Testis (tissue), 2 donors: ENCODE measurements around the gene GNAI1.

Experiments
- POLR2A ChIP-seq: fragments of 450-650 bp; IDR thresholded peaks from one replicate; pipeline ENCODE4 v1.6.1; 2017; ENCODE audit warnings: antibody characterized with exemption, mild to moderate bottlenecking, moderate library complexity
- TF ChIP-seq, protein P1 (sequence below), 3 experiments: fragments of 450-650 bp in 2 of 3; fragments of 200-600 bp in 1 of 3; sonication (generic) in 1 of 3; IDR thresholded peaks; one replicate each; pipeline ENCODE4 v1.5.1; 2016 to 2019; ENCODE audit warnings: antibody characterized with exemption in 3 of 3, mild to moderate bottlenecking in 2 of 3, moderate library complexity in 1 of 3

DNA sequence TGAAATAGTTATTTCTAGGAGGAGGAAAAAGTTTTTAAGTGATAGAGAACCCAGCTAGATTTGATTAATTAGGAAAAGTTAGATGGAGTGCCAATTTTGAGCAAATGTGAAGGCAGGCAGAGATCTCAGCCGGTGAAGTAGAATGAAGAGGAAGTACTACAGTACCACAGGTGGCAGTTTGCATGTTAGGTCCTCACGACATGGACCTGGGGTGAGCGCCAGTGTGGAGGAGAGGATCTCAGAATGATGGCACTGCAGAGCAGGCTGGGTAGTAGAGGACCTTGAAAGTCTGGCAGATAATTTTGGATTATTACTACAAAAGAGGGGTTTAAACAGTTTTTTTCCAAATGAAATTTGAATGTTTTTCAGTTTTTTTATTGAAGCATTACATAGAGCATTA, 81.1 kb downstream of the GNAI1 start:
- TF ChIP-seq, protein P1, sequence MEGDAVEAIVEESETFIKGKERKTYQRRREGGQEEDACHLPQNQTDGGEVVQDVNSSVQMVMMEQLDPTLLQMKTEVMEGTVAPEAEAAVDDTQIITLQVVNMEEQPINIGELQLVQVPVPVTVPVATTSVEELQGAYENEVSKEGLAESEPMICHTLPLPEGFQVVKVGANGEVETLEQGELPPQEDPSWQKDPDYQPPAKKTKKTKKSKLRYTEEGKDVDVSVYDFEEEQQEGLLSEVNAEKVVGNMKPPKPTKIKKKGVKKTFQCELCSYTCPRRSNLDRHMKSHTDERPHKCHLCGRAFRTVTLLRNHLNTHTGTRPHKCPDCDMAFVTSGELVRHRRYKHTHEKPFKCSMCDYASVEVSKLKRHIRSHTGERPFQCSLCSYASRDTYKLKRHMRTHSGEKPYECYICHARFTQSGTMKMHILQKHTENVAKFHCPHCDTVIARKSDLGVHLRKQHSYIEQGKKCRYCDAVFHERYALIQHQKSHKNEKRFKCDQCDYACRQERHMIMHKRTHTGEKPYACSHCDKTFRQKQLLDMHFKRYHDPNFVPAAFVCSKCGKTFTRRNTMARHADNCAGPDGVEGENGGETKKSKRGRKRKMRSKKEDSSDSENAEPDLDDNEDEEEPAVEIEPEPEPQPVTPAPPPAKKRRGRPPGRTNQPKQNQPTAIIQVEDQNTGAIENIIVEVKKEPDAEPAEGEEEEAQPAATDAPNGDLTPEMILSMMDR (IDR thresholded peaks at IDR 0.05): no peak
- TF ChIP-seq POLR2A: no peak
